DND-41 (cell line): Measurements from ENCODE around the gene RMND5B.
A peak's percentile ranks its signal among the peaks of the same experiment; 100 is the strongest.
"Not testable (repeated sequence)": the region's sequence is repeated elsewhere in the genome, so short reads cannot be mapped to it uniquely, and the experiment has no call there.

Source experiments
- ATAC-seq: fragments of 200-7000 bp; cut with Tn5 transposase; 3 replicates; pipeline ENCODE4 v1.9.1; 2021; ENCODE audit warnings: low read depth; ENCODE audit not compliant: insufficient read depth
- DNase-seq: peaks from one replicate; pipeline ENCODE4 v3.0.0-alpha.2; 2020
- H2AFZ ChIP-seq: 2 replicates; pipeline ENCODE4 v1.6.0; 2012; ENCODE audit warnings: low read depth, low read length
- H3K27ac ChIP-seq: 2 replicates; pipeline ENCODE4 v1.5.1; 2012; ENCODE audit warnings: low read length, inconsistent platforms
- H3K27me3 ChIP-seq: fragments of 200-600 bp; sonication (generic); 2 replicates; pipeline ENCODE4 v1.6.0; 2012; ENCODE audit warnings: low read length, mild to moderate bottlenecking, inconsistent platforms; ENCODE audit not compliant: insufficient read depth, poor library complexity
- H3K36me3 ChIP-seq: 2 replicates; pipeline ENCODE4 v1.5.1; 2012; ENCODE audit warnings: low read length, inconsistent platforms; ENCODE audit not compliant: insufficient read depth
- H3K4me1 ChIP-seq: 2 replicates; pipeline ENCODE4 v1.5.1; 2012; ENCODE audit warnings: mild to moderate bottlenecking, low read length; ENCODE audit not compliant: insufficient read depth
- H3K4me2 ChIP-seq: 2 replicates; pipeline ENCODE4 v1.6.0; 2012; ENCODE audit warnings: mild to moderate bottlenecking, moderate library complexity, low read length, inconsistent platforms; ENCODE audit not compliant: insufficient read depth
- H3K4me3 ChIP-seq, 2 experiments: fragments of 200-600 bp in 1 of 2; shearing (Covaris generic) in 1 of 2; 2 replicates each; pipeline ENCODE4 v1.5.1; 2012 to 2016; ENCODE audit warnings: inconsistent platforms in 2 of 2, low read length in 2 of 2, mild to moderate bottlenecking in 2 of 2, low read depth in 1 of 2, moderate library complexity in 1 of 2
- H3K79me2 ChIP-seq: 2 replicates; pipeline ENCODE4 v1.6.0; 2012; ENCODE audit warnings: low read length, inconsistent platforms; ENCODE audit not compliant: insufficient read depth
- H3K9ac ChIP-seq: 2 replicates; pipeline ENCODE4 v1.6.0; 2012; ENCODE audit warnings: low read depth, mild to moderate bottlenecking, inconsistent platforms, low read length, moderate library complexity
- H3K9me3 ChIP-seq: 2 replicates; pipeline ENCODE4 v1.5.1; 2012; ENCODE audit warnings: low read length, moderate library complexity, mild to moderate bottlenecking, inconsistent platforms; ENCODE audit not compliant: insufficient read depth, severe bottlenecking
- H4K20me1 ChIP-seq: 2 replicates; pipeline ENCODE4 v1.6.0; 2012; ENCODE audit warnings: low read length; ENCODE audit not compliant: insufficient read depth
- EZH2 ChIP-seq: IDR thresholded peaks from 3 replicates; pipeline ENCODE4 v1.6.1; 2012; ENCODE audit warnings: borderline replicate concordance, low read depth, mild to moderate bottlenecking, moderate library complexity, low read length, inconsistent platforms; ENCODE audit not compliant: severe bottlenecking
- TF ChIP-seq, protein P1 (sequence below): IDR thresholded peaks from 2 replicates; pipeline ENCODE4 v1.5.1; 2012; ENCODE audit warnings: borderline replicate concordance, low read length, moderate library complexity, mild to moderate bottlenecking; ENCODE audit not compliant: poor library complexity, severe bottlenecking; ENCODE audit errors: extremely low read depth

RMND5B gene

DNA sequence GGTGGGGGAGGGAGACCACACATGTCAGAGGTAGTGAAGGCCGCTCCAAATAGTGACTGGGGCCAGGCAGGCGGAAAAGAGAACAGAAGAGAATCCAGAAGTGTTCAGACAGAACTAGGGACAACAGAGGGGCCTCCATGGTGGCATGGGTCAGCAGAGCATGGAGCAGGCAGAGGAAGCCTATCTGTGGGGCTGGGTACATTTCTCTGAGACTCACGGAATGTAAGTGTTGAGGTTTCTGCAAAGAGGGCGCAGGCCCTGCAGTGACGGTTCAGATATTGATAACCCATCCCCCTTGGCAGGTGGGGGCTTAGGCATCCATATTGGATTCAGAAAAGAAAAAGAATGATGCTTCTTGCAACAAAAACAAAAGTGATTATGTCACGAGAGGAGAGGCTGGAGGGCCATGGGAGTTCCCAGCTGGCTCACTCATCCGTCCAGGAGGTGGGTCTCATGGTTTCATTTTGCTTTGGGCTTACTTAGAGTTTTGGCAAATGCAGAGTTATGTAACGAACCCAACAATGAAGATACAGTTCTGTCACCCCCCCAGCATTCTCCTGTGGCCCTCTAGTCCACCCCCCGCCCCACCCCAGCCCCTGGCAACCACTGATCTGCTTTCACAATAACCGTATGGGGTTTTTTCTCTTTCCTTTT is 5.4 kb upstream of the RMND5B start:
- Histone ChIP-seq H3K27ac (no peak overlapping the region), H3K4me1 (peaks cover 33% of the 10 kb centered on the region), H3K9me3 (no peaks in the 10 kb centered on the region), H3K36me3 (no peaks in the 10 kb centered on the region; the same call in 1 of the 2 replicates), H3K9ac (no peak overlapping the region), H3K4me3 (no peak overlapping the region), H3K79me2 (peaks cover 3% of the 10 kb centered on the region), H3K4me2 (no peak overlapping the region), H2AFZ (no peak overlapping the region), H4K20me1 (0 out of 2 replicates have a peak, but pooled peaks cover 3% of the 10 kb centered on the region), H3K27me3 (no peaks in the 10 kb centered on the region)
- TF ChIP-seq, protein P1, sequence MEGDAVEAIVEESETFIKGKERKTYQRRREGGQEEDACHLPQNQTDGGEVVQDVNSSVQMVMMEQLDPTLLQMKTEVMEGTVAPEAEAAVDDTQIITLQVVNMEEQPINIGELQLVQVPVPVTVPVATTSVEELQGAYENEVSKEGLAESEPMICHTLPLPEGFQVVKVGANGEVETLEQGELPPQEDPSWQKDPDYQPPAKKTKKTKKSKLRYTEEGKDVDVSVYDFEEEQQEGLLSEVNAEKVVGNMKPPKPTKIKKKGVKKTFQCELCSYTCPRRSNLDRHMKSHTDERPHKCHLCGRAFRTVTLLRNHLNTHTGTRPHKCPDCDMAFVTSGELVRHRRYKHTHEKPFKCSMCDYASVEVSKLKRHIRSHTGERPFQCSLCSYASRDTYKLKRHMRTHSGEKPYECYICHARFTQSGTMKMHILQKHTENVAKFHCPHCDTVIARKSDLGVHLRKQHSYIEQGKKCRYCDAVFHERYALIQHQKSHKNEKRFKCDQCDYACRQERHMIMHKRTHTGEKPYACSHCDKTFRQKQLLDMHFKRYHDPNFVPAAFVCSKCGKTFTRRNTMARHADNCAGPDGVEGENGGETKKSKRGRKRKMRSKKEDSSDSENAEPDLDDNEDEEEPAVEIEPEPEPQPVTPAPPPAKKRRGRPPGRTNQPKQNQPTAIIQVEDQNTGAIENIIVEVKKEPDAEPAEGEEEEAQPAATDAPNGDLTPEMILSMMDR, result no peak
- no peak for TF ChIP-seq EZH2
- ATAC-seq (no peak), DNase-seq (no peak)

DNA sequence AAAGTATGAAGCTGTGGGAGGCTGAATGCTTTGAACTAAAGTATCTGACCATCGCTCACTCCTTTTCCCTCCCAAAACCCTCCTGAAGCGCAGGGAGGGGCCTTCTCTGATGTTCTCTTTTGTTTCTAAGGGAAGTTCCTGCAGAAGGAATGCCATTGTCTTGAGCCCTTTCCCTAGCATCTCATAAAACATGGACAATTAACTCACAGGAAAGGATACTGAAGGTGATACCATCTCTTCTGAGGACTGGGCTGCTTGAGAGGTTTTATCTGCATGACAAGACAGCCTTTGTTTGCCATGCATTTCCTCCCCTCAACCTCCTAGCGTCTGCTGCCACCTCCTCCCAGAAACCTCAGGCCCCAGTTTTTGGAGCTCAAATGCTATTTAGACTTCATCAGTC is 4.3 kb upstream of the RMND5B start:
- H3K27ac ChIP-seq, result no peak overlapping the region
- no peaks in the 10 kb centered on the region for H3K27me3 ChIP-seq
- H2AFZ ChIP-seq, result no peak overlapping the region
- peaks cover 25% of the 10 kb centered on the region for H3K4me1 ChIP-seq
- no peak overlapping the region for H3K9ac ChIP-seq
- peaks cover 14% of the 10 kb centered on the region for H3K79me2 ChIP-seq
- H4K20me1 ChIP-seq, result no peaks in the 10 kb centered on the region
- TF ChIP-seq, protein P1, result no peak
- TF ChIP-seq EZH2, result no peak
- no peak overlapping the region for H3K4me2 ChIP-seq
- no peak for DNase-seq
- no peak for ATAC-seq
- no peak overlapping the region for H3K4me3 ChIP-seq
- H3K9me3 ChIP-seq, result no peaks in the 10 kb centered on the region
- no peaks in the 10 kb centered on the region; the same call in 1 of the 2 replicates for H3K36me3 ChIP-seq

DNA sequence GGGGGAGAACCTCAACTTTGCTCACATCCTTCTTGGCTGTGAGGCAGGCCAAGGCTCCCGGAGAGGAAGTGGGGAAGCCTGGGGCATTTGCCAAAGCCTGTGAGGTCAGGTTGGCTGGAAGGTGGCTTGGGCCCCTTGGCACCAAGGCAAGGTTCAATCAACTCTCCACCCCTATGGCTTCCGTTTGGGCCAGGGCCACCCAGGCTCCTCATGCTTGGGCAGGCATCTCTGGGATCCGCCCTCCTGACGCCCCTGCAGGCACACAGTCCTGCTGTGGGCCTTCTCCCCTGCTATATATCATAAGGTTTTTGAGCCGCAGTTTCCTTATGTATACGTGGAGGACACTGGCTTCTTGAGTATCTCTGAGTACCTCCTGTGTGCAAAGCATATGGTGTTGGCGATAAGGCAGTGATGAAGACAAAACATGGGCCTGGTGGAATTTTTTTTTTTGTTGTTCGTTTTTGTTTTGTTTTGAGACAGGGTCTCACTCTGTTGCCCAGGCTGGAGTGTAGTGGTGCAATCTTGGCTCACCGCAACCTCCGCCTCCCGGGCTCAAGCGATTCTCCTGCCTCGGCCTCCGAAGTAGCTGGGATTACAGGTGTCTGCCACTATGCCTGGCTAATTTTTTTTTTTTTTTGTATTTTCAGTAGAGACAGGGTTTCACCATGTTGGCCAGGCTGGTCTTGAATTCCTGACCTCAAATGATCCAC is 3.4 kb upstream of the RMND5B start:
- H3K4me2 ChIP-seq, H3K9ac ChIP-seq, H3K4me3 ChIP-seq, DNase-seq, ATAC-seq, H3K36me3 ChIP-seq, H3K27me3 ChIP-seq, H3K27ac ChIP-seq, H3K9me3 ChIP-seq, H2AFZ ChIP-seq, H4K20me1 ChIP-seq: not testable (repeated sequence)
- H3K4me1 ChIP-seq, result peaks cover 25% of the 10 kb centered on the region
- H3K79me2 ChIP-seq, result peaks cover 18% of the 10 kb centered on the region

DNA sequence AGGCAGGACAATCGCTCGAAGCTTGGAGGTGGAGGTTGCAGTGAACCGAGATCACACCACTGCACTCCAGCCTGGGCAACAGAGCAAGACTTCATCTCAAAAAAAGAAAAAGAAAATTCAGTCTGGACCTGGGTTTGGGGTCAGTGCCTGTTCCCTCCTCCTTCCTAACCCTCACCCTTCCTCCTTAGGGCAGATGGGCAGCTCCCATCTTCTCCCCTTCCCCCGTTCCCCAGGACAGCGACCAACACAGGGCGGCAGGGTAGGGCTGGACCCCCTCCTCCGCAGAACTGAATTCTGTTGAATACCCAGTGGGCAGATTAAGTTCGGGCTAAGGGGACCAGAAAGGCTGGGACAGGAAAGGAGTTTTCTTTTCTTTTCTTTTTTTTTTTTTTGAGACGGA is 1.5 kb upstream of the RMND5B start:
- H4K20me1 ChIP-seq, result peaks cover 3% of the 10 kb centered on the region; the same call in 1 of the 2 replicates
- peaks cover 25% of the 10 kb centered on the region for H3K4me1 ChIP-seq
- no peaks in the 10 kb centered on the region for H3K27me3 ChIP-seq
- H3K4me2 ChIP-seq, result peak overlapping the region; percentile 77
- no peak overlapping the region for H2AFZ ChIP-seq
- H3K9ac ChIP-seq, result no peak overlapping the region; the same call in 1 of the 2 replicates
- no peak for DNase-seq
- H3K9me3 ChIP-seq, result no peaks in the 10 kb centered on the region
- TF ChIP-seq, protein P1, result no peak
- TF ChIP-seq EZH2, result no peak
- peaks cover 22% of the 10 kb centered on the region for H3K79me2 ChIP-seq
- H3K4me3 ChIP-seq, result no peak overlapping the region; a peak in 1 of 4 replicates
- H3K36me3 ChIP-seq, result peaks cover 5% of the 10 kb centered on the region
- no peak for ATAC-seq
- no peak overlapping the region for H3K27ac ChIP-seq

DNA sequence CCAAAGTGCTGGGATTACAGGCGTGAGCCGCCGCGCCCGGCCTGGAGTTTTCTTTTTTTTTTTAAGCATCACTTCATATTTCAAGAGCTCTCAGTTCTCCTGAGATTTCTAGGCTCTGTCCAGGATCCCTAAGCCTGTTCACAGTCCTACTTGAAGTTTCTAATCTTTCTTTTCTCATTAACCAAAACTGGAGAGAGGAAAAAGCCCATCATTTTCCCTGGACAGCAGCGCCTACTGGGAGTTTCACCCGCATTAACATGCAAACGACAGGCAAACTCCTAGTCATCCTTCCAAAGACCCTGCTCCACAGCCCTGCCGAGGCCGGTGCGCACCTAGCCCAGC is 609 bp upstream of the RMND5B start:
- not testable (repeated sequence) for H3K27me3 ChIP-seq, DNase-seq, H3K9me3 ChIP-seq, ATAC-seq, H4K20me1 ChIP-seq
- Histone ChIP-seq H3K4me2 (peak overlapping the region; percentile 77), H3K36me3 (peaks cover 10% of the 10 kb centered on the region), H3K4me3 (peak overlapping the region; percentile 87 to 92), H3K27ac (peak overlapping the region; percentile 89), H3K9ac (peak overlapping the region; percentile 99), H3K79me2 (peaks cover 27% of the 10 kb centered on the region), H2AFZ (peak overlapping the region; percentile 97), H3K4me1 (peaks cover 25% of the 10 kb centered on the region)
